ENCODE measurements around the gene PHYH. TPM values are rescaled to one million over a fixed set of nuclear protein-coding genes. Genes with fewer than 3 reads are reported as not detected.

Gene PHYH
- total and polyA plus RNA-seq, 4 donors, result 45.4 to 139 (median 86.8) TPM

DNA sequence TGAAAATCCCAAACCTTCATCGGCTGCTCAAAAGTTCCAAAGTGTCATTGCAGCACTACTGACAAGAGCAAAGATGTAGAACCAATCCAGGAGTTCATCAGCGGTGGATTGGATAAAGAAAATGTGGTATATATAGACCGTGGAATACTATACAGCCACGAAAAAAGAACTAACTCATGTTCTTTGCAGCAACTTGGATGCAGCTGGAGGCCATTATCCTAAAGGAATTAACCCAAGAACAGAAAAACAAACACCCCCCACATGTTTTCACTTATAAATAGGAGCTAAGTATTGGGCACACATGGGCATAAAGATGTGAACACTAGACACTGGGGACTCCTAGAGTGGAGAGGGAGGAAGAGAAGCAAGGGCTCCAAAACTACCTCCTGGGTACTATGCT lies 31.6 kb downstream of the PHYH start:
- Histone ChIP-seq H3K9ac (ENCODE audit: low read depth in 1 of 2, low read length in 2 of 2) (no peak overlapping the region), H3K27ac (ENCODE audit: low read depth in 1 of 2, low read length in 2 of 2) (no peak overlapping the region), H3K9me3 (ENCODE audit: control insufficient read depth in 4 of 4, low read length in 3 of 4) (no peaks in the 10 kb centered on the region), H3K36me3 (ENCODE audit: control insufficient read depth in 4 of 4, insufficient read depth in 3 of 4, low read depth in 1 of 4, low read length in 3 of 4) (no peaks in the 10 kb centered on the region), H3K4me3 (ENCODE audit: low read depth in 1 of 3, low read length in 3 of 3) (no peak overlapping the region), H3K4me1 (ENCODE audit: control insufficient read depth in 4 of 4, insufficient read depth in 4 of 4, low read length in 3 of 4) (peaks cover 1 to 22% (median 16%) of the 10 kb centered on the region in 4 donors), H3K27me3 (ENCODE audit: control insufficient read depth in 4 of 4, insufficient read depth in 4 of 4, low read length in 3 of 4) (no peaks in the 10 kb centered on the region)
- DNase-seq (ENCODE audit: low spot score), result no peak
- 75% methylated on average over 4 of the region's 4 CpGs for WGBS
- TF ChIP-seq, protein P1, sequence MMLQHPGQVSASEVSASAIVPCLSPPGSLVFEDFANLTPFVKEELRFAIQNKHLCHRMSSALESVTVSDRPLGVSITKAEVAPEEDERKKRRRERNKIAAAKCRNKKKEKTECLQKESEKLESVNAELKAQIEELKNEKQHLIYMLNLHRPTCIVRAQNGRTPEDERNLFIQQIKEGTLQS (IDR thresholded peaks at IDR 0.05), result no peak
- TF ChIP-seq RXRA (IDR thresholded peaks at IDR 0.05), result no peak
- no peak for TF ChIP-seq FOXA1 (IDR thresholded peaks at IDR 0.05)
- no peak for TF ChIP-seq FOXA2 (IDR thresholded peaks at IDR 0.05)
- no peak for TF ChIP-seq TAF1 (conservative IDR thresholded peaks at IDR 0.05)
- TF ChIP-seq, protein P2, sequence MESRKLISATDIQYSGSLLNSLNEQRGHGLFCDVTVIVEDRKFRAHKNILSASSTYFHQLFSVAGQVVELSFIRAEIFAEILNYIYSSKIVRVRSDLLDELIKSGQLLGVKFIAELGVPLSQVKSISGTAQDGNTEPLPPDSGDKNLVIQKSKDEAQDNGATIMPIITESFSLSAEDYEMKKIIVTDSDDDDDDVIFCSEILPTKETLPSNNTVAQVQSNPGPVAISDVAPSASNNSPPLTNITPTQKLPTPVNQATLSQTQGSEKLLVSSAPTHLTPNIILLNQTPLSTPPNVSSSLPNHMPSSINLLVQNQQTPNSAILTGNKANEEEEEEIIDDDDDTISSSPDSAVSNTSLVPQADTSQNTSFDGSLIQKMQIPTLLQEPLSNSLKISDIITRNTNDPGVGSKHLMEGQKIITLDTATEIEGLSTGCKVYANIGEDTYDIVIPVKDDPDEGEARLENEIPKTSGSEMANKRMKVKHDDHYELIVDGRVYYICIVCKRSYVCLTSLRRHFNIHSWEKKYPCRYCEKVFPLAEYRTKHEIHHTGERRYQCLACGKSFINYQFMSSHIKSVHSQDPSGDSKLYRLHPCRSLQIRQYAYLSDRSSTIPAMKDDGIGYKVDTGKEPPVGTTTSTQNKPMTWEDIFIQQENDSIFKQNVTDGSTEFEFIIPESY (IDR thresholded peaks at IDR 0.05), result no peak
- no peak for TF ChIP-seq NR2F2 (IDR thresholded peaks at IDR 0.05)
- TF ChIP-seq, protein P3, sequence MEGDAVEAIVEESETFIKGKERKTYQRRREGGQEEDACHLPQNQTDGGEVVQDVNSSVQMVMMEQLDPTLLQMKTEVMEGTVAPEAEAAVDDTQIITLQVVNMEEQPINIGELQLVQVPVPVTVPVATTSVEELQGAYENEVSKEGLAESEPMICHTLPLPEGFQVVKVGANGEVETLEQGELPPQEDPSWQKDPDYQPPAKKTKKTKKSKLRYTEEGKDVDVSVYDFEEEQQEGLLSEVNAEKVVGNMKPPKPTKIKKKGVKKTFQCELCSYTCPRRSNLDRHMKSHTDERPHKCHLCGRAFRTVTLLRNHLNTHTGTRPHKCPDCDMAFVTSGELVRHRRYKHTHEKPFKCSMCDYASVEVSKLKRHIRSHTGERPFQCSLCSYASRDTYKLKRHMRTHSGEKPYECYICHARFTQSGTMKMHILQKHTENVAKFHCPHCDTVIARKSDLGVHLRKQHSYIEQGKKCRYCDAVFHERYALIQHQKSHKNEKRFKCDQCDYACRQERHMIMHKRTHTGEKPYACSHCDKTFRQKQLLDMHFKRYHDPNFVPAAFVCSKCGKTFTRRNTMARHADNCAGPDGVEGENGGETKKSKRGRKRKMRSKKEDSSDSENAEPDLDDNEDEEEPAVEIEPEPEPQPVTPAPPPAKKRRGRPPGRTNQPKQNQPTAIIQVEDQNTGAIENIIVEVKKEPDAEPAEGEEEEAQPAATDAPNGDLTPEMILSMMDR (IDR thresholded peaks at IDR 0.05; ENCODE audit: low read depth, low read length, missing input control), result no peak
- TF ChIP-seq GABPA (IDR thresholded peaks at IDR 0.05 in 1 of 2, conservative IDR thresholded peaks at IDR 0.05 in 1 of 2), result no peak
- TF ChIP-seq, protein P4, sequence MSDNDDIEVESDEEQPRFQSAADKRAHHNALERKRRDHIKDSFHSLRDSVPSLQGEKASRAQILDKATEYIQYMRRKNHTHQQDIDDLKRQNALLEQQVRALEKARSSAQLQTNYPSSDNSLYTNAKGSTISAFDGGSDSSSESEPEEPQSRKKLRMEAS (IDR thresholded peaks at IDR 0.05), result no peak
- TF ChIP-seq HNF4G (IDR thresholded peaks at IDR 0.05), result no peak
- TF ChIP-seq RAD21 (IDR thresholded peaks at IDR 0.05), result no peak
- no peak for TF ChIP-seq YY1 (IDR thresholded peaks at IDR 0.05)
- TF ChIP-seq EGR1 (IDR thresholded peaks at IDR 0.05; ENCODE audit: low read depth in 2 of 2), result no peak
- TF ChIP-seq HNF4A (conservative IDR thresholded peaks at IDR 0.05), result no peak
- TF ChIP-seq, protein P5, sequence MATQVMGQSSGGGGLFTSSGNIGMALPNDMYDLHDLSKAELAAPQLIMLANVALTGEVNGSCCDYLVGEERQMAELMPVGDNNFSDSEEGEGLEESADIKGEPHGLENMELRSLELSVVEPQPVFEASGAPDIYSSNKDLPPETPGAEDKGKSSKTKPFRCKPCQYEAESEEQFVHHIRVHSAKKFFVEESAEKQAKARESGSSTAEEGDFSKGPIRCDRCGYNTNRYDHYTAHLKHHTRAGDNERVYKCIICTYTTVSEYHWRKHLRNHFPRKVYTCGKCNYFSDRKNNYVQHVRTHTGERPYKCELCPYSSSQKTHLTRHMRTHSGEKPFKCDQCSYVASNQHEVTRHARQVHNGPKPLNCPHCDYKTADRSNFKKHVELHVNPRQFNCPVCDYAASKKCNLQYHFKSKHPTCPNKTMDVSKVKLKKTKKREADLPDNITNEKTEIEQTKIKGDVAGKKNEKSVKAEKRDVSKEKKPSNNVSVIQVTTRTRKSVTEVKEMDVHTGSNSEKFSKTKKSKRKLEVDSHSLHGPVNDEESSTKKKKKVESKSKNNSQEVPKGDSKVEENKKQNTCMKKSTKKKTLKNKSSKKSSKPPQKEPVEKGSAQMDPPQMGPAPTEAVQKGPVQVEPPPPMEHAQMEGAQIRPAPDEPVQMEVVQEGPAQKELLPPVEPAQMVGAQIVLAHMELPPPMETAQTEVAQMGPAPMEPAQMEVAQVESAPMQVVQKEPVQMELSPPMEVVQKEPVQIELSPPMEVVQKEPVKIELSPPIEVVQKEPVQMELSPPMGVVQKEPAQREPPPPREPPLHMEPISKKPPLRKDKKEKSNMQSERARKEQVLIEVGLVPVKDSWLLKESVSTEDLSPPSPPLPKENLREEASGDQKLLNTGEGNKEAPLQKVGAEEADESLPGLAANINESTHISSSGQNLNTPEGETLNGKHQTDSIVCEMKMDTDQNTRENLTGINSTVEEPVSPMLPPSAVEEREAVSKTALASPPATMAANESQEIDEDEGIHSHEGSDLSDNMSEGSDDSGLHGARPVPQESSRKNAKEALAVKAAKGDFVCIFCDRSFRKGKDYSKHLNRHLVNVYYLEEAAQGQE (IDR thresholded peaks at IDR 0.05), result no peak
- TF ChIP-seq JUND (IDR thresholded peaks at IDR 0.05), result no peak
- TF ChIP-seq SP1 (IDR thresholded peaks at IDR 0.05), result no peak

Measured in liver (tissue), 9 donors.